Nephron (organoid): Measurements from ENCODE around the gene CDH24.

Experiments used
- H3K27ac Mint-ChIP-seq, 3 experiments: 2 replicates each; pipeline ENCODE4 v1.8.0; 2020; ENCODE audit warnings: mixed read lengths in 3 of 3, mild to moderate bottlenecking in 2 of 3, moderate library complexity in 1 of 3
- H3K27me3 Mint-ChIP-seq: 2 replicates; pipeline ENCODE4 v1.8.0; 2021; ENCODE audit warnings: low read depth, mild to moderate bottlenecking, moderate library complexity, mixed read lengths
- H3K36me3 Mint-ChIP-seq: 2 replicates; pipeline ENCODE4 v1.8.0; 2020; ENCODE audit warnings: low read depth, mixed read lengths
- H3K4me1 Mint-ChIP-seq: 2 replicates; pipeline ENCODE4 v1.8.0; 2020; ENCODE audit warnings: mixed read lengths
- H3K4me3 Mint-ChIP-seq, 3 experiments: 2 replicates each; pipeline ENCODE4 v1.8.0; 2020; ENCODE audit warnings: mild to moderate bottlenecking in 3 of 3, mixed read lengths in 3 of 3, moderate library complexity in 2 of 3
- H3K9me3 Mint-ChIP-seq: 2 replicates; pipeline ENCODE4 v1.8.0; 2020; ENCODE audit warnings: mixed read lengths
- CTCF ChIP-seq, 3 experiments: fragments of 200-600 bp; sonication (generic); IDR thresholded peaks; one replicate each; pipeline ENCODE4 v1.5.0; 2021; ENCODE audit warnings: antibody characterized with exemption in 3 of 3; ENCODE audit not compliant: unreplicated experiment in 3 of 3

The CDH24 gene

GRCh38 chr14:23052671-23053070 is 4.6 kb downstream of the CDH24 start:
- H3K9me3 Mint-ChIP-seq = no peaks in the 10 kb centered on the region
- peaks cover 14% of the 10 kb centered on the region for H3K4me1 Mint-ChIP-seq
- no peak for TF ChIP-seq CTCF (IDR thresholded peaks at IDR 0.05; ENCODE audit: unreplicated experiment in 3 of 3)
- no peak overlapping the region for H3K27ac Mint-ChIP-seq
- H3K4me3 Mint-ChIP-seq = no peak overlapping the region
- H3K27me3 Mint-ChIP-seq = no peaks in the 10 kb centered on the region
- H3K36me3 Mint-ChIP-seq = peaks cover 18% of the 10 kb centered on the region

- H3K27me3 Mint-ChIP-seq = no peaks in the 10 kb centered on the region
- TF ChIP-seq CTCF (IDR thresholded peaks at IDR 0.05; ENCODE audit: unreplicated experiment in 3 of 3) = no peak
- no peaks in the 10 kb centered on the region for H3K9me3 Mint-ChIP-seq
- peaks cover 14% of the 10 kb centered on the region for H3K4me1 Mint-ChIP-seq
- H3K27ac Mint-ChIP-seq = no peak overlapping the region
- no peak overlapping the region for H3K4me3 Mint-ChIP-seq
- peaks cover 23% of the 10 kb centered on the region for H3K36me3 Mint-ChIP-seq
Observed at GRCh38 chr14:23052182-23052623, 5.1 kb downstream of the CDH24 start.

GRCh38 chr14:23051141-23052057 is 5.9 kb downstream of the CDH24 start:
- no peak overlapping the region for H3K4me3 Mint-ChIP-seq

GRCh38 chr14:23049011-23049410 is 8.3 kb downstream of the CDH24 start:
- no peak for TF ChIP-seq CTCF (IDR thresholded peaks at IDR 0.05; ENCODE audit: unreplicated experiment in 3 of 3)
- H3K4me3 Mint-ChIP-seq = no peak overlapping the region
- H3K27me3 Mint-ChIP-seq = no peaks in the 10 kb centered on the region
- H3K9me3 Mint-ChIP-seq = no peaks in the 10 kb centered on the region
- H3K27ac Mint-ChIP-seq = no peak overlapping the region
- peaks cover 2% of the 10 kb centered on the region for H3K4me1 Mint-ChIP-seq
- peaks cover 24% of the 10 kb centered on the region for H3K36me3 Mint-ChIP-seq

More at GRCh38 chr14:23051141-23052057, 5.9 kb downstream of the CDH24 start:
- H3K27ac Mint-ChIP-seq = no peak overlapping the region
- H3K27me3 Mint-ChIP-seq = no peaks in the 10 kb centered on the region
- H3K4me1 Mint-ChIP-seq = peaks cover 12% of the 10 kb centered on the region
- H3K9me3 Mint-ChIP-seq = no peaks in the 10 kb centered on the region
- H3K36me3 Mint-ChIP-seq = peaks cover 24% of the 10 kb centered on the region
- no peak for TF ChIP-seq CTCF (IDR thresholded peaks at IDR 0.05; ENCODE audit: unreplicated experiment in 3 of 3)

GRCh38 chr14:23047751-23048693 is 9.3 kb downstream of the CDH24 start:
- Mint-ChIP-seq H3K27ac (peak overlapping the region in 1 of 3 experiments; percentile 41), H3K27me3 (no peaks in the 10 kb centered on the region)

More at GRCh38 chr14:23047751-23048693, 9.3 kb downstream of the CDH24 start:
- H3K4me3 Mint-ChIP-seq = no peak overlapping the region
- peaks cover 22% of the 10 kb centered on the region for H3K36me3 Mint-ChIP-seq
- no peaks in the 10 kb centered on the region for H3K9me3 Mint-ChIP-seq
- TF ChIP-seq CTCF (IDR thresholded peaks at IDR 0.05; ENCODE audit: unreplicated experiment in 3 of 3) = no peak
- H3K4me1 Mint-ChIP-seq = peaks cover 4% of the 10 kb centered on the region
